NOMO-1 treated with DMSO at 0.1 percent for 48 hours (cell line): ENCODE results near the gene BANP.
"Not testable (repeated sequence)": the region's sequence is repeated elsewhere in the genome, so short reads cannot be mapped to it uniquely, and the experiment has no call there.

Experiments
- DNase-seq: peaks from one replicate; lab custom pipeline; 2025; ENCODE audit not compliant: unreplicated experiment; lab: John Stamatoyannopoulos, UW

The BANP gene

GRCh38 chr16:88118376-88118775, 167.1 kb downstream of the BANP start:
- DNase-seq, result no peak

- peak; percentile 85 for DNase-seq
These were observed 167.9 kb downstream of the BANP start for GRCh38 chr16:88118852-88119741.

- DNase-seq, result not testable (repeated sequence)
These were observed 168.9 kb downstream of the BANP start for GRCh38 chr16:88119881-88120751.

- no peak for DNase-seq
These were observed 169.6 kb downstream of the BANP start for GRCh38 chr16:88120812-88121211.

GRCh38 chr16:88121391-88121790, 170.2 kb downstream of the BANP start:
- not testable (repeated sequence) for DNase-seq

GRCh38 chr16:88121886-88122580, 170.8 kb downstream of the BANP start:
- DNase-seq, result no peak
